Breast epithelium (tissue), 3 donors: ENCODE results near the gene ARHGAP45.

Source experiments
- POLR2A ChIP-seq: fragments of 450-650 bp; IDR thresholded peaks from one replicate; pipeline ENCODE4 v1.6.1; 2016; ENCODE audit warnings: antibody characterized with exemption, mild to moderate bottlenecking, moderate library complexity
- POLR2AphosphoS5 ChIP-seq, 3 donors: sonication (generic); formaldehyde crosslinking; IDR thresholded peaks; one replicate each; pipeline ENCODE4 v1.6.1; 2017; ENCODE audit warnings: antibody characterized with exemption in 3 of 3
- TF ChIP-seq, protein P1 (sequence below), 3 donors: fragments of 450-650 bp; IDR thresholded peaks; one replicate each; pipeline ENCODE4 v1.5.1; 2016 to 2017; ENCODE audit warnings: antibody characterized with exemption in 3 of 3, mild to moderate bottlenecking in 3 of 3, moderate library complexity in 3 of 3

GRCh38 chr19:1017906-1018305 lies 49.1 kb upstream of the ARHGAP45 start:
- TF ChIP-seq, protein P1, sequence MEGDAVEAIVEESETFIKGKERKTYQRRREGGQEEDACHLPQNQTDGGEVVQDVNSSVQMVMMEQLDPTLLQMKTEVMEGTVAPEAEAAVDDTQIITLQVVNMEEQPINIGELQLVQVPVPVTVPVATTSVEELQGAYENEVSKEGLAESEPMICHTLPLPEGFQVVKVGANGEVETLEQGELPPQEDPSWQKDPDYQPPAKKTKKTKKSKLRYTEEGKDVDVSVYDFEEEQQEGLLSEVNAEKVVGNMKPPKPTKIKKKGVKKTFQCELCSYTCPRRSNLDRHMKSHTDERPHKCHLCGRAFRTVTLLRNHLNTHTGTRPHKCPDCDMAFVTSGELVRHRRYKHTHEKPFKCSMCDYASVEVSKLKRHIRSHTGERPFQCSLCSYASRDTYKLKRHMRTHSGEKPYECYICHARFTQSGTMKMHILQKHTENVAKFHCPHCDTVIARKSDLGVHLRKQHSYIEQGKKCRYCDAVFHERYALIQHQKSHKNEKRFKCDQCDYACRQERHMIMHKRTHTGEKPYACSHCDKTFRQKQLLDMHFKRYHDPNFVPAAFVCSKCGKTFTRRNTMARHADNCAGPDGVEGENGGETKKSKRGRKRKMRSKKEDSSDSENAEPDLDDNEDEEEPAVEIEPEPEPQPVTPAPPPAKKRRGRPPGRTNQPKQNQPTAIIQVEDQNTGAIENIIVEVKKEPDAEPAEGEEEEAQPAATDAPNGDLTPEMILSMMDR (IDR thresholded peaks at IDR 0.05) = no peak
- no peak for TF ChIP-seq POLR2AphosphoS5 (IDR thresholded peaks at IDR 0.05)
- TF ChIP-seq POLR2A = no peak
